ENCODE data around the gene SMS. TPM values are rescaled to one million over a fixed set of nuclear protein-coding genes. Genes with fewer than 3 reads are reported as not detected.

Gene SMS
- total RNA-seq, 2 experiments from 2014 or later = 175 to 184 TPM

GRCh38 chrX:21943460-21944135 lies 3.1 kb downstream of the SMS start:
- H3K27ac Mint-ChIP-seq = peak overlapping the region; percentile 92
- H3K27me3 Mint-ChIP-seq = no peaks in the 10 kb centered on the region
- H3K4me3 Mint-ChIP-seq = peak overlapping the region; percentile 91
- no peak for ATAC-seq
- no peak for DNase-seq
- intact Hi-C loops (cut with micrococcal nuclease) = loop anchor here (10.0 kb wide), 1 partner anchor 109 kb away; the partner anchor contains the start of gene MBTPS2
- TF ChIP-seq CTCF (IDR thresholded peaks at IDR 0.05) = no peak
- no peaks in the 10 kb centered on the region for H3K9me3 Mint-ChIP-seq
- H3K4me1 Mint-ChIP-seq (ENCODE audit: low read depth) = peaks cover 51% of the 10 kb centered on the region
- ChIA-PET CTCF (no interaction called here), POLR2A (no interaction called here)
- peaks cover 41% of the 10 kb centered on the region for H3K36me3 Mint-ChIP-seq (ENCODE audit: low read depth)

GRCh38 chrX:21944136-21944615 lies 3.7 kb downstream of the SMS start:
- Mint-ChIP-seq H3K4me3 (peak overlapping the region; percentile 91), H3K9me3 (no peaks in the 10 kb centered on the region), H3K36me3 (ENCODE audit: low read depth) (peaks cover 43% of the 10 kb centered on the region), H3K27me3 (no peaks in the 10 kb centered on the region), H3K27ac (peak overlapping the region; percentile 92), H3K4me1 (ENCODE audit: low read depth) (peaks cover 53% of the 10 kb centered on the region)
- CTCF ChIA-PET = no interaction called here
- DNase-seq (no peak), ATAC-seq (no peak)
- POLR2A ChIA-PET = no interaction called here
- intact Hi-C loops (cut with micrococcal nuclease) = loop anchor here (10.0 kb wide), 1 partner anchor 109 kb away; the partner anchor contains the start of gene MBTPS2
- no peak for TF ChIP-seq CTCF (IDR thresholded peaks at IDR 0.05)

GRCh38 chrX:21946925-21947641 lies 6.6 kb downstream of the SMS start:
- peak overlapping the region; percentile 75 for H3K27ac Mint-ChIP-seq
- ChIA-PET POLR2A (interaction anchor here (0.7 kb wide), 1 partner anchor 14 kb away, joined by 3 read pairs; no protein-coding TSS in a partner anchor), CTCF (interaction anchor here (1.1 kb wide), 1 partner anchor 38 kb away, joined by 4 read pairs; no protein-coding TSS in a partner anchor)
- H3K4me1 Mint-ChIP-seq (ENCODE audit: low read depth) = peaks cover 64% of the 10 kb centered on the region
- H3K36me3 Mint-ChIP-seq (ENCODE audit: low read depth) = peaks cover 47% of the 10 kb centered on the region
- no peak for TF ChIP-seq CTCF (IDR thresholded peaks at IDR 0.05)
- H3K27me3 Mint-ChIP-seq = no peaks in the 10 kb centered on the region
- intact Hi-C loops (cut with micrococcal nuclease) = loop anchor here (10.0 kb wide), 1 partner anchor 112 kb away; the partner anchor contains the start of gene MBTPS2
- no peak for DNase-seq
- H3K9me3 Mint-ChIP-seq = peaks cover 2% of the 10 kb centered on the region
- ATAC-seq = no peak
- no peak overlapping the region for H3K4me3 Mint-ChIP-seq

- intact Hi-C loops (cut with micrococcal nuclease) = loop anchor here (10.0 kb wide), 1 partner anchor 113 kb away; the partner anchor contains the start of gene MBTPS2
- CTCF ChIA-PET = no interaction called here
- peaks cover 42% of the 10 kb centered on the region for H3K36me3 Mint-ChIP-seq (ENCODE audit: low read depth)
- H3K4me1 Mint-ChIP-seq (ENCODE audit: low read depth) = peaks cover 60% of the 10 kb centered on the region
- ATAC-seq (no peak), DNase-seq (no peak)
- H3K9me3 Mint-ChIP-seq = peaks cover 2% of the 10 kb centered on the region
- no peaks in the 10 kb centered on the region for H3K27me3 Mint-ChIP-seq
- H3K27ac Mint-ChIP-seq = no peak overlapping the region
- no peak for TF ChIP-seq CTCF (IDR thresholded peaks at IDR 0.05)
- no peak overlapping the region for H3K4me3 Mint-ChIP-seq
- POLR2A ChIA-PET = no interaction called here
Observed at GRCh38 chrX:21947671-21948070, 7.2 kb downstream of the SMS start.

Measured in activated CD8-positive, alpha-beta T cell treated with anti-CD3 and anti-CD28 coated beads for 36 hours (primary cell).